Astrocyte of the cerebellum (primary cell): ENCODE results near the gene PAXIP1.

Experiments used
- DNase-seq: peaks from one replicate; pipeline ENCODE4 v3.0.0-alpha.2; 2011; ENCODE audit warnings: low read depth
- H3K4me3 ChIP-seq: 2 replicates; pipeline ENCODE4 v1.5.1; 2011; ENCODE audit warnings: mild to moderate bottlenecking, low read depth, low read length, moderate library complexity
- CTCF ChIP-seq: IDR thresholded peaks from 2 replicates; pipeline ENCODE4 v1.5.1; 2012; ENCODE audit warnings: low read length, low read depth, moderate library complexity, mild to moderate bottlenecking; ENCODE audit errors: missing control alignments
- in situ Hi-C: cut with HindIII; loops from 2 replicates; pipeline ENCODE4 v1.10.0; 2017; ENCODE audit warnings: low sequenced_read_pairs

PAXIP1 gene

GRCh38 chr7:155027879-155028278, 25.0 kb upstream of the PAXIP1 start:
- H3K4me3 ChIP-seq: no peak overlapping the region
- no peak for TF ChIP-seq CTCF
- in situ Hi-C loops: no loop called here
- no peak for DNase-seq

- no peak for TF ChIP-seq CTCF
- H3K4me3 ChIP-seq: no peak overlapping the region
- in situ Hi-C loops: no loop called here
- DNase-seq: no peak
These were observed 18.8 kb upstream of the PAXIP1 start for GRCh38 chr7:155021699-155022145.

- no peak overlapping the region for H3K4me3 ChIP-seq
- TF ChIP-seq CTCF: no peak
- DNase-seq: no peak
- in situ Hi-C loops: no loop called here
These were observed 18.1 kb upstream of the PAXIP1 start for GRCh38 chr7:155020996-155021395.

DNA sequence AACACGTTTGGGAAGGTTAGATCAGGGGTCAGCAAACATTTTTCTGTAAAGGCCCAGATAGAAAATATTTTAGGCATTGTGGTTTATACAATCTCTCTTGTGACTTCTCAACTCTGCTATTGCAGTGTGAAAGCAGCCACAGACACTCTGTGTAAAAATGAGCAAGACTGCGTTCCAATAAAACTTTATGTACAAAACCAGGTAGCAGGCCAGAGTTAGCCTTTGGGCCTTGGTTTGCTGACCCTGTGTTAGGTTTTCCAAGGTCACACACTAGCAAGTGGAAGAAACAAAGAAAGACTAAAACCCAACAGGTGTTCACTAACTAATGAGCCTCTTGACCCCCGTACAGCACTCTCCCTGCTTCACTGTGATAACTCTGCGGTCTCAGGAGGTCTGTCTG, 14.9 kb upstream of the PAXIP1 start:
- TF ChIP-seq CTCF: no peak
- in situ Hi-C loops: no loop called here
- DNase-seq: no peak
- no peak overlapping the region for H3K4me3 ChIP-seq

- no peak for TF ChIP-seq CTCF
- H3K4me3 ChIP-seq: no peak overlapping the region
- DNase-seq: no peak
- in situ Hi-C loops: no loop called here
These were observed 8.2 kb upstream of the PAXIP1 start for GRCh38 chr7:155011086-155011485.

DNA sequence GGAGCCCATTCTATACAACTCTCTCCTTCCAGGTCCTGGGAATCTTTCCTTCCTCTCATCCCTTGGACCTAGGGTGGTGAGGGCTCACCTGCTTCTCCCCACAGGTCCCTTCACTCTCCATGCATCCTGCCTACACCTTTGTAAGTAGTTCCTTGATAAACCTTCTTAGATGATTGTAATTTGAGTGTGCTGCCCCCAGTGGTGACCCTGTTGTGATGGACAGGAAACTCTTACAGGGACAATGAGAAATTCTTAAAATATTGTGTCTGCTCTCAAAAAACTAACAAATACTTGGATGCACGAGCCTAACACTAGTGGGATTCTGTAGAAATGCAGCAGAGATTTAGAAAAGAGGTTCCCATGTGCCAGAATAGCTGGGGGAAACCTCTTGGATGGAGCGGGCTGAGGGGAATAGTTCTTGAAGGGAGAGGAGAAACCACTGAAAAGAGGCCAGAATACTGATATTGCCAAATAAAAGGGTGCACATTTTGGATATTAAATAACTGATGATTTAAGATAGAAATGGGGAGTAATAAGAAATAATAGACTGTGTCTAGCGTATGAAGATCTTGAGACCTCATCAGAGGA, 6.7 kb upstream of the PAXIP1 start:
- no peak for DNase-seq
- H3K4me3 ChIP-seq: no peak overlapping the region
- in situ Hi-C loops: no loop called here
- TF ChIP-seq CTCF: peak; percentile 30
